ENCODE data around the gene CASR.

CASR gene

GRCh38 chr3:122272879-122273278 lies 89.4 kb downstream of the CASR start:
- no peak for TF ChIP-seq CTCF (IDR thresholded peaks at IDR 0.05; ENCODE audit: low read depth, low read length, missing control alignments)
- no peak for DNase-seq (ENCODE audit: extremely low read depth, low read depth)
- H3K4me3 ChIP-seq (replicated peaks; ENCODE audit: low read depth, low read length): no peak overlapping the region

GRCh38 chr3:122273498-122273897 lies 90.0 kb downstream of the CASR start:
- H3K4me3 ChIP-seq (replicated peaks; ENCODE audit: low read depth, low read length): no peak overlapping the region
- TF ChIP-seq CTCF (IDR thresholded peaks at IDR 0.05; ENCODE audit: low read depth, low read length, missing control alignments): no peak
- no peak for DNase-seq (ENCODE audit: extremely low read depth, low read depth)

DNA sequence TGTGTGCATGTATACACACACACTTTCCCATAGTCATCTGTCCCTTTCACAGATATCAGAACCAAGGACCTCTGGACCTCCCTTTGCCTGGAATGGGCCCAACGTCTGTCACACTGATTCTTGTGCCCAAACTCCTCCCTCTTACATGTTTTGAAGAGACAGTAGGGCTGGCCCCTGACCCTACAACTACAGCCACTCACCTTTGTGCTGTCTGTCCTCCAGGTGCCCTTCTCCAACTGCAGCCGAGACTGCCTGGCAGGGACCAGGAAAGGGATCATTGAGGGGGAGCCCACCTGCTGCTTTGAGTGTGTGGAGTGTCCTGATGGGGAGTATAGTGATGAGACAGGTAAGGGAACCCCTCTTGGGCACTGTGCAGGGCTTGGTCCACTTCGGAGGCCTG lies 98.4 kb downstream of the CASR start:
- DNase-seq (ENCODE audit: extremely low read depth, low read depth): no peak
- H3K4me3 ChIP-seq (replicated peaks; ENCODE audit: low read depth, low read length): no peak overlapping the region
- no peak for TF ChIP-seq CTCF (IDR thresholded peaks at IDR 0.05; ENCODE audit: low read depth, low read length, missing control alignments)

DNA sequence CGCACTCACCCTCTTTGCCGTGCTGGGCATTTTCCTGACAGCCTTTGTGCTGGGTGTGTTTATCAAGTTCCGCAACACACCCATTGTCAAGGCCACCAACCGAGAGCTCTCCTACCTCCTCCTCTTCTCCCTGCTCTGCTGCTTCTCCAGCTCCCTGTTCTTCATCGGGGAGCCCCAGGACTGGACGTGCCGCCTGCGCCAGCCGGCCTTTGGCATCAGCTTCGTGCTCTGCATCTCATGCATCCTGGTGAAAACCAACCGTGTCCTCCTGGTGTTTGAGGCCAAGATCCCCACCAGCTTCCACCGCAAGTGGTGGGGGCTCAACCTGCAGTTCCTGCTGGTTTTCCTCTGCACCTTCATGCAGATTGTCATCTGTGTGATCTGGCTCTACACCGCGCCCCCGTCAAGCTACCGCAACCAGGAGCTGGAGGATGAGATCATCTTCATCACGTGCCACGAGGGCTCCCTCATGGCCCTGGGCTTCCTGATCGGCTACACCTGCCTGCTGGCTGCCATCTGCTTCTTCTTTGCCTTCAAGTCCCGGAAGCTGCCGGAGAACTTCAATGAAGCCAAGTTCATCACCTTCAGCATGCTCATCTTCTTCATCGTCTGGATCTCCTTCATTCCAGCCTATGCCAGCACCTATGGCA lies 100.5 kb downstream of the CASR start:
- TF ChIP-seq CTCF (IDR thresholded peaks at IDR 0.05; ENCODE audit: low read depth, low read length, missing control alignments): no peak
- no peak for DNase-seq (ENCODE audit: extremely low read depth, low read depth)

GRCh38 chr3:122284486-122284885 lies 101.0 kb downstream of the CASR start:
- no peak for TF ChIP-seq CTCF (IDR thresholded peaks at IDR 0.05; ENCODE audit: low read depth, low read length, missing control alignments)
- no peak for DNase-seq (ENCODE audit: extremely low read depth, low read depth)
- H3K4me3 ChIP-seq (replicated peaks; ENCODE audit: low read depth, low read length): no peak overlapping the region

More for the DNA sequence above, 100.5 kb downstream of the CASR start:
- no peak overlapping the region for H3K4me3 ChIP-seq (replicated peaks; ENCODE audit: low read depth, low read length)

- no peak overlapping the region for H3K4me3 ChIP-seq (replicated peaks; ENCODE audit: low read depth, low read length)
- no peak for TF ChIP-seq CTCF (IDR thresholded peaks at IDR 0.05; ENCODE audit: low read depth, low read length, missing control alignments)
- DNase-seq (ENCODE audit: extremely low read depth, low read depth): no peak
These were observed 110.9 kb downstream of the CASR start for GRCh38 chr3:122294359-122294758.

Measured in HFF-Myc (cell line).